A549 (cell line): ENCODE results near the gene EDEM1. TPM values are rescaled to one million over a fixed set of nuclear protein-coding genes. Genes with fewer than 3 reads are reported as not detected.

ENCODE experiments used
- ATAC-seq, 2 experiments: fragments of 200-7000 bp in 1 of 2; fragments of >200 bp in 1 of 2; cut with Nextera tagmentation in 1 of 2; cut with Tn5 transposase in 1 of 2; 3 replicates each; pipeline versions ENCODE4 v1.8.0 to v1.9.1; 2018 to 2020; ENCODE audit warnings: mild to moderate bottlenecking in 1 of 2, moderate library complexity in 1 of 2
- CTCF ChIA-PET: fragments of 300-600 bp; sonication (Branson Sonifier 250); formaldehyde crosslinking; extraction: SDS; loops from one replicate; lab custom pipeline; 2021; ENCODE audit warnings: antibody characterized with exemption, inconsistent platforms; lab: Yijun Ruan, JAX
- POLR2A ChIA-PET: fragments of 350-600 bp; formaldehyde crosslinking; extraction: SDS; loops from one replicate; lab custom pipeline; 2021; ENCODE audit warnings: antibody characterized with exemption, inconsistent platforms; lab: Yijun Ruan, JAX
- DNase-seq, 2 experiments: peaks; one replicate each; pipeline versions ENCODE4 v3.0.0 to v3.0.0-alpha.2; 2011 to 2016; ENCODE audit warnings: low read depth in 1 of 2, low spot score in 1 of 2
- FAIRE-seq: peaks from 2 replicates; lab custom pipeline; 2011; peaks lifted over from hg19 to GRCh38; lab: Jason Lieb, UNC
- H3K27ac ChIP-seq, 2 experiments: fragments of >200 bp; sonication (Bioruptor Twin); formaldehyde crosslinking; 3 replicates each; pipeline ENCODE4 v1.5.1; 2016 to 2017
- H3K4me1 ChIP-seq: fragments of >200 bp; sonication (Bioruptor Twin); formaldehyde crosslinking; 3 replicates; pipeline ENCODE4 v1.6.1; 2016
- H3K4me2 ChIP-seq: fragments of >200 bp; sonication (Bioruptor Twin); formaldehyde crosslinking; 3 replicates; pipeline ENCODE4 v1.6.1; 2016
- H3K4me3 ChIP-seq: fragments of >200 bp; sonication (Bioruptor Twin); formaldehyde crosslinking; 3 replicates; pipeline ENCODE4 v1.5.1; 2016
- H3K9me3 ChIP-seq: fragments of >200 bp; sonication (Bioruptor Twin); formaldehyde crosslinking; 3 replicates; pipeline ENCODE4 v1.6.1; 2016
- CBX2 ChIP-seq: fragments of 200-600 bp; sonication (generic); IDR thresholded peaks from 2 replicates; pipeline ENCODE4 v1.6.1; 2016; ENCODE audit warnings: low read depth, mild to moderate bottlenecking, borderline replicate concordance
- CBX8 ChIP-seq: fragments of 200-600 bp; sonication (generic); IDR thresholded peaks from 2 replicates; pipeline ENCODE4 v1.6.1; 2016
- EHMT2 ChIP-seq: fragments of 200-600 bp; sonication (generic); IDR thresholded peaks from 2 replicates; pipeline ENCODE4 v1.6.1; 2016; ENCODE audit warnings: antibody characterized with exemption, low read depth, mild to moderate bottlenecking, moderate library complexity
- GATA3 ChIP-seq: IDR thresholded peaks from 2 replicates; pipeline ENCODE4 v1.6.1; 2012; ENCODE audit warnings: borderline replicate concordance
- KDM1A ChIP-seq: fragments of 200-600 bp; sonication (generic); IDR thresholded peaks from 2 replicates; pipeline ENCODE4 v1.6.1; 2016; ENCODE audit warnings: low read depth, mild to moderate bottlenecking
- NFE2L2 ChIP-seq: fragments of 150-350 bp; conservative IDR thresholded peaks from 2 replicates; pipeline ENCODE4 v1.6.1; 2014; ENCODE audit warnings: low read length
- POLR2A ChIP-seq: IDR thresholded peaks from 2 replicates; pipeline ENCODE4 v1.6.1; 2012; ENCODE audit warnings: mild to moderate bottlenecking, low read length
- POLR2AphosphoS2 ChIP-seq: conservative IDR thresholded peaks from 2 replicates; pipeline ENCODE4 v1.6.1; 2012; ENCODE audit warnings: low read length, improper control_type of control experiment, inconsistent platforms
- RCOR1 ChIP-seq: fragments of 150-350 bp; IDR thresholded peaks from 2 replicates; pipeline ENCODE4 v1.6.1; 2014; ENCODE audit warnings: antibody characterized with exemption, low read length, low read depth
- RFX5 ChIP-seq: fragments of 450-650 bp; IDR thresholded peaks from 2 replicates; pipeline ENCODE4 v1.7.1; 2014; ENCODE audit warnings: antibody characterized with exemption, mild to moderate bottlenecking, moderate library complexity
- SREBF2 ChIP-seq: fragments of 450-650 bp; IDR thresholded peaks from 2 replicates; pipeline ENCODE4 v1.6.1; 2014; ENCODE audit warnings: mild to moderate bottlenecking, moderate library complexity
- TFCP2L1 ChIP-seq: fragments of 250-450 bp; sonication (Bioruptor Pico); IDR thresholded peaks from 2 replicates; pipeline ENCODE4 v1.5.0; 2021; ENCODE audit warnings: mild to moderate bottlenecking
- ZNF302 ChIP-seq: fragments of 250-450 bp; sonication (Bioruptor Pico); IDR thresholded peaks from 2 replicates; pipeline ENCODE4 v1.9.0; 2021; ENCODE audit warnings: inconsistent platforms, mild to moderate bottlenecking, moderate library complexity
- ZSCAN20 ChIP-seq: fragments of 250-450 bp; sonication (Bioruptor Pico); IDR thresholded peaks from 2 replicates; pipeline ENCODE4 v1.8.0; 2022; ENCODE audit warnings: mild to moderate bottlenecking, moderate library complexity
- WGBS: methylation state at CpG from one replicate; pipeline ENCODE4 v1.1.6; 2017; ENCODE audit errors: missing lambda C conversion rate; 5-methylcytosine and 5-hydroxymethylcytosine counted together
- polyA plus RNA-seq, 4 experiments: library from polyadenylated mRNA; depleted of rRNA in 3 of 4; stranded (reverse); fragments of >200 nt; fragmentation: RNase III in 1 of 4; extraction: RNeasy Plus Mini Kit Qiagen cat#74134 plus additional on column Dnase treatment in 1 of 4; gene quantifications; 2 replicates in 3 of 4; 3 replicates in 1 of 4; pipeline ENCODE4 v1.2.3, GENCODE V29; 2011 to 2017
- TF ChIP-seq, protein P1 (sequence below): fragments of 250-450 bp; sonication (Bioruptor Pico); IDR thresholded peaks from 2 replicates; pipeline ENCODE4 v1.5.0; 2020; ENCODE audit warnings: low read depth, mild to moderate bottlenecking, moderate library complexity
- TF ChIP-seq, protein P2 (sequence below): IDR thresholded peaks from 2 replicates; pipeline ENCODE4 v1.6.1; 2012
- TF ChIP-seq, protein P3 (sequence below): fragments of >200 bp; sonication (Bioruptor Twin); formaldehyde crosslinking; IDR thresholded peaks from 3 replicates; pipeline ENCODE4 v1.5.1; 2016
- TF ChIP-seq, protein P4 (sequence below): IDR thresholded peaks from 2 replicates; pipeline ENCODE4 v1.6.1; 2012
- TF ChIP-seq, protein P5 (sequence below): fragments of >200 bp; sonication (Bioruptor Twin); formaldehyde crosslinking; IDR thresholded peaks from 3 replicates; pipeline ENCODE4 v1.6.1; 2016
- TF ChIP-seq, protein P6 (sequence below): IDR thresholded peaks from 2 replicates; pipeline ENCODE4 v1.6.1; 2012; ENCODE audit warnings: low read depth, borderline replicate concordance
- TF ChIP-seq, protein P7 (sequence below): fragments of >200 bp; sonication (Bioruptor Twin); formaldehyde crosslinking; IDR thresholded peaks from 2 replicates; pipeline ENCODE4 v1.6.1; 2016
- TF ChIP-seq, protein P8 (sequence below): fragments of 150-350 bp; IDR thresholded peaks from 2 replicates; pipeline ENCODE4 v1.6.1; 2014; ENCODE audit warnings: low read depth, mild to moderate bottlenecking, low read length

Gene EDEM1
- polyA plus RNA-seq, 2 of the 4 experiments (the other 2 are of a cell fraction) = 16.3 to 40.9 TPM

DNA sequence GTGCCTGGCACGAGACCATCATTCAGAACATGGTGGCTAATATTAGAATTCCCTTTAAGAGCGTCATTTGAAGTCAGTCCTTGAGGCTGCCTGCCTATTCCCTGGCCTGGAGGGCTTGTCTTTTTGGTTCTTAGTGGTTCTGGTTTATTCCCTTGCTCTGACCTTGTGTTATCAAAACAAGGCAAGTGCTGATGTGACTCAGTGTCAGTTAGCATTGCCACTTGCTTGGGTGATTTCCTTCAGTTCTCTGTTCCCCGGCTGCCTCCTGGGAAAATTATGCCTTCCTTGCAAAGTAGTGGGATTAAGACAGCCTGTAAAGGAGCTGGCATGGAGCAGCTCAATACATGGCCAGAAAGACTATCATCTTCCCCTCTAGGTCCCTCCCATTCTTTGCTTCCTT is 64.6 kb downstream of the EDEM1 start:
- no peak overlapping the region for H3K27ac ChIP-seq
- DNase-seq (no peak), ATAC-seq (no peak), FAIRE-seq (no peak)
- H3K4me3 ChIP-seq = no peak overlapping the region
- peaks cover 4% of the 10 kb centered on the region; the same call in 1 of the 3 replicates for H3K4me1 ChIP-seq
- TF ChIP-seq, protein P1, sequence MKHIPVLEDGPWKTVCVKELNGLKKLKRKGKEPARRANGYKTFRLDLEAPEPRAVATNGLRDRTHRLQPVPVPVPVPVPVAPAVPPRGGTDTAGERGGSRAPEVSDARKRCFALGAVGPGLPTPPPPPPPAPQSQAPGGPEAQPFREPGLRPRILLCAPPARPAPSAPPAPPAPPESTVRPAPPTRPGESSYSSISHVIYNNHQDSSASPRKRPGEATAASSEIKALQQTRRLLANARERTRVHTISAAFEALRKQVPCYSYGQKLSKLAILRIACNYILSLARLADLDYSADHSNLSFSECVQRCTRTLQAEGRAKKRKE (CRISPR knock-in tag) = no peak
- H3K4me2 ChIP-seq = no peak overlapping the region
- ChIA-PET CTCF (interaction anchor here (1.0 kb wide), 1 partner anchor 618 kb away, joined by 3 read pairs; no protein-coding TSS in a partner anchor), POLR2A (no interaction called here)
- 68% methylated on average over 3 of the region's 3 CpGs for WGBS
- H3K9me3 ChIP-seq = no peaks in the 10 kb centered on the region

DNA sequence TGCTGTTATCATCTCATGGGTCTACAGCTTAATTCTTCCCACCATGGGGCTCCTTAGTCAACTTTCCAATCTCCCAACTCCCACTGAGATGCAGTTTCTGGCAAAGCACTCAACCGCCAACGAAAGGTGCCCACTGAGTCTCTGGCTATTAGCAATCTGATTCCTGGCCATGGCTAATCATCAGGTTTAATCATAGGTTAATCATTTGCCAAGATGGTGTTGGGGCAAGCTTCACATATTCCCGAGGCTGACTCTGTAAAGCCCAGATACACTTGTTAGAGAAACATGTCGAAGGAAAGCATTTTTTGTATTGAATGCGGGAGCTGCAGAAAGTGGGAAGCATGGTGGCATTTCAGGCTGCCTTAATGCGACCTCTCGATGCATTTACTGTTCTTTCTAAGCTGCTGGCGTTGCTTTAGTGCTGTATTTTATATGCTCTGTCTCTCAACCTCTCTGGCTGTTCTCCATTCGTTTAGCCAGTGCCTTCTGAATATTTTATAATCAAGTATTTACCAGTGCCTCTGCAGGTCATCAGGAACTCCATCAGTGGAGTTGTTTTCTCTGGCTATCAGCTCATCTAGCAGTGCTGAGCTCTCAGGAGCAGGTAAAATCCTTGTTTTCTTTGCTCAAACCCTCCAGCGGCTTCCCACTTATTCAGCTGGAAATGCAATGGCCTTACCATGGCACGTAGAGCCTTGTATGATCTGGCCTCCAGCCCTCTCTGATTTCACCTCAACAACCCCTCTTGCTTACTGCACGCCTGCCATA is 67.0 kb downstream of the EDEM1 start:
- WGBS = 43% methylated on average over 12 of the region's 12 CpGs
- no peak for FAIRE-seq
- TF ChIP-seq POLR2A (no peak), SREBF2 (no peak), TFCP2L1 (CRISPR knock-in tag) (no peak), KDM1A (no peak), ZNF302 (no peak), RFX5 (no peak), GATA3 (no peak)
- TF ChIP-seq, protein P2, sequence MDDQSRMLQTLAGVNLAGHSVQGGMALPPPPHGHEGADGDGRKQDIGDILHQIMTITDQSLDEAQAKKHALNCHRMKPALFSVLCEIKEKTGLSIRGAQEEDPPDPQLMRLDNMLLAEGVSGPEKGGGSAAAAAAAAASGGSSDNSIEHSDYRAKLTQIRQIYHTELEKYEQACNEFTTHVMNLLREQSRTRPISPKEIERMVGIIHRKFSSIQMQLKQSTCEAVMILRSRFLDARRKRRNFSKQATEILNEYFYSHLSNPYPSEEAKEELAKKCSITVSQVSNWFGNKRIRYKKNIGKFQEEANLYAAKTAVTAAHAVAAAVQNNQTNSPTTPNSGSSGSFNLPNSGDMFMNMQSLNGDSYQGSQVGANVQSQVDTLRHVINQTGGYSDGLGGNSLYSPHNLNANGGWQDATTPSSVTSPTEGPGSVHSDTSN = no peak
- TF ChIP-seq, protein P3, sequence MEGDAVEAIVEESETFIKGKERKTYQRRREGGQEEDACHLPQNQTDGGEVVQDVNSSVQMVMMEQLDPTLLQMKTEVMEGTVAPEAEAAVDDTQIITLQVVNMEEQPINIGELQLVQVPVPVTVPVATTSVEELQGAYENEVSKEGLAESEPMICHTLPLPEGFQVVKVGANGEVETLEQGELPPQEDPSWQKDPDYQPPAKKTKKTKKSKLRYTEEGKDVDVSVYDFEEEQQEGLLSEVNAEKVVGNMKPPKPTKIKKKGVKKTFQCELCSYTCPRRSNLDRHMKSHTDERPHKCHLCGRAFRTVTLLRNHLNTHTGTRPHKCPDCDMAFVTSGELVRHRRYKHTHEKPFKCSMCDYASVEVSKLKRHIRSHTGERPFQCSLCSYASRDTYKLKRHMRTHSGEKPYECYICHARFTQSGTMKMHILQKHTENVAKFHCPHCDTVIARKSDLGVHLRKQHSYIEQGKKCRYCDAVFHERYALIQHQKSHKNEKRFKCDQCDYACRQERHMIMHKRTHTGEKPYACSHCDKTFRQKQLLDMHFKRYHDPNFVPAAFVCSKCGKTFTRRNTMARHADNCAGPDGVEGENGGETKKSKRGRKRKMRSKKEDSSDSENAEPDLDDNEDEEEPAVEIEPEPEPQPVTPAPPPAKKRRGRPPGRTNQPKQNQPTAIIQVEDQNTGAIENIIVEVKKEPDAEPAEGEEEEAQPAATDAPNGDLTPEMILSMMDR = no peak
- TF ChIP-seq, protein P4, sequence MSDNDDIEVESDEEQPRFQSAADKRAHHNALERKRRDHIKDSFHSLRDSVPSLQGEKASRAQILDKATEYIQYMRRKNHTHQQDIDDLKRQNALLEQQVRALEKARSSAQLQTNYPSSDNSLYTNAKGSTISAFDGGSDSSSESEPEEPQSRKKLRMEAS = no peak
- TF ChIP-seq, protein P5, sequence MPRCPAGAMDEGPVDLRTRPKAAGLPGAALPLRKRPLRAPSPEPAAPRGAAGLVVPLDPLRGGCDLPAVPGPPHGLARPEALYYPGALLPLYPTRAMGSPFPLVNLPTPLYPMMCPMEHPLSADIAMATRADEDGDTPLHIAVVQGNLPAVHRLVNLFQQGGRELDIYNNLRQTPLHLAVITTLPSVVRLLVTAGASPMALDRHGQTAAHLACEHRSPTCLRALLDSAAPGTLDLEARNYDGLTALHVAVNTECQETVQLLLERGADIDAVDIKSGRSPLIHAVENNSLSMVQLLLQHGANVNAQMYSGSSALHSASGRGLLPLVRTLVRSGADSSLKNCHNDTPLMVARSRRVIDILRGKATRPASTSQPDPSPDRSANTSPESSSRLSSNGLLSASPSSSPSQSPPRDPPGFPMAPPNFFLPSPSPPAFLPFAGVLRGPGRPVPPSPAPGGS = no peak
- POLR2A ChIA-PET = no interaction called here
- Histone ChIP-seq H3K4me2 (no peak overlapping the region), H3K9me3 (no peaks in the 10 kb centered on the region), H3K4me3 (no peak overlapping the region), H3K27ac (no peak overlapping the region), H3K4me1 (peaks cover 4% of the 10 kb centered on the region; the same call in 1 of the 3 replicates)
- ATAC-seq = no peak
- CTCF ChIA-PET = interaction anchor here (0.9 kb wide), 1 partner anchor 14 kb away, joined by 3 read pairs; no protein-coding TSS in a partner anchor
- DNase-seq = no peak

DNA sequence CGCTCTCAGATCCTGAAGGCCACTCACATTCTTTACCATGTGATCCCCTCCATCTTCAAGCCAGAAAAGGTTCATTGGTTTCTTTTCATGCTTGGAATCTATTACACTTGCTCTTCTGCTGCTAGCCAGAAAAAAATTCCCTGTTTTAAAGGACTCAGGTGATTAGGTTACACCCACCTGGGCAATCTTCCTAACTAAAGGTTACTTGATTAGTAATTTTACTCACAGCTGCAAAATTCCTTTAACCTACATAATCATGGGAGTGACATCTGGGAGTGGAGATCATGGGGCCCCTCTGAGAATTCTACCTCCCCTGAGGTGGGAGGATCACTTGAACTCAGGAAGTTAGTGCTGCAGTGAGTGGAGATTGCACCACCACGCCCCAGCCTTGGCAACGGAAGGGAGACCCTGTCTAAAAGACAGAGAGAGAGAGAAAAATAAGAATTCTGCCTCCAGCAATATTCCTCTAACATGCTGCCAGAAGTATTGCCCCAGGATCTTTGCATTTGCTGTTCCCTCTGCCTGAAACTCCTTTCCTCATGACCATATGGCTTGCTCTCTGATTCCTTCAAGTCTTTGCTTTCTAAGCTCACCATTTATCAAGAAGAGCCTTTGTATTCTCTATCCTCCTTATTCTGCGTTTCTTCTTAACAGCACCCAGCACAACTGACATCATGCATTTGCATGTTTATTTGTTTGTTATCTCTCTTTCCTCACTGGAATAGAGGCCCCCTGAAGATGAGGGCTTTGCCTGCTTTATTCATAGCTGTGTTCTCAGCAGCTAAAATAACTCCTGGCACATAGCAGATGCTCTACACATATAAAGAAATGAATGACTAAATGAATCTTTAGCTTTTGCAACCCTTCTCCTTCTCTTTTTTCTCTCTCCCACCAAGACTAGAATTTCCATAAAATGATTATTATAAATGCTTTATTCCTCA is 68.2 kb downstream of the EDEM1 start:
- CTCF ChIA-PET = interaction anchor here (0.7 kb wide), 1 partner anchor 538 kb away, joined by 3 read pairs; no protein-coding TSS in a partner anchor
- TF ChIP-seq POLR2AphosphoS2 (no peak), NFE2L2 (no peak), EHMT2 (no peak), ZNF302 (no peak), CBX8 (no peak), RCOR1 (no peak), TFCP2L1 (CRISPR knock-in tag) (no peak), CBX2 (no peak), ZSCAN20 (CRISPR knock-in tag) (no peak)
- TF ChIP-seq, protein P6, sequence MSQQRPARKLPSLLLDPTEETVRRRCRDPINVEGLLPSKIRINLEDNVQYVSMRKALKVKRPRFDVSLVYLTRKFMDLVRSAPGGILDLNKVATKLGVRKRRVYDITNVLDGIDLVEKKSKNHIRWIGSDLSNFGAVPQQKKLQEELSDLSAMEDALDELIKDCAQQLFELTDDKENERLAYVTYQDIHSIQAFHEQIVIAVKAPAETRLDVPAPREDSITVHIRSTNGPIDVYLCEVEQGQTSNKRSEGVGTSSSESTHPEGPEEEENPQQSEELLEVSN = no peak
- TF ChIP-seq, protein P5 = no peak
- TF ChIP-seq, protein P7, sequence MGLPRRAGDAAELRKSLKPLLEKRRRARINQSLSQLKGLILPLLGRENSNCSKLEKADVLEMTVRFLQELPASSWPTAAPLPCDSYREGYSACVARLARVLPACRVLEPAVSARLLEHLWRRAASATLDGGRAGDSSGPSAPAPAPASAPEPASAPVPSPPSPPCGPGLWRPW = no peak
- TF ChIP-seq, protein P8, sequence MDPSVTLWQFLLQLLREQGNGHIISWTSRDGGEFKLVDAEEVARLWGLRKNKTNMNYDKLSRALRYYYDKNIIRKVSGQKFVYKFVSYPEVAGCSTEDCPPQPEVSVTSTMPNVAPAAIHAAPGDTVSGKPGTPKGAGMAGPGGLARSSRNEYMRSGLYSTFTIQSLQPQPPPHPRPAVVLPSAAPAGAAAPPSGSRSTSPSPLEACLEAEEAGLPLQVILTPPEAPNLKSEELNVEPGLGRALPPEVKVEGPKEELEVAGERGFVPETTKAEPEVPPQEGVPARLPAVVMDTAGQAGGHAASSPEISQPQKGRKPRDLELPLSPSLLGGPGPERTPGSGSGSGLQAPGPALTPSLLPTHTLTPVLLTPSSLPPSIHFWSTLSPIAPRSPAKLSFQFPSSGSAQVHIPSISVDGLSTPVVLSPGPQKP = no peak

More for the DNA sequence above, 68.2 kb downstream of the EDEM1 start:
- 51% methylated on average over 4 of the region's 4 CpGs for WGBS
- Histone ChIP-seq H3K4me1 (peaks cover 4% of the 10 kb centered on the region; the same call in 1 of the 3 replicates), H3K9me3 (no peaks in the 10 kb centered on the region), H3K4me2 (no peak overlapping the region), H3K4me3 (no peak overlapping the region), H3K27ac (no peak overlapping the region)
- no peak for ATAC-seq
- FAIRE-seq = no peak
- POLR2A ChIA-PET = no interaction called here
- no peak for DNase-seq
